GM12801 (cell line): ENCODE results near the gene SCGN.

ENCODE experiments used
- TF ChIP-seq, protein P1 (sequence below): IDR thresholded peaks from one replicate; pipeline ENCODE4 v1.5.1; 2011; ENCODE audit warnings: control low read depth; ENCODE audit not compliant: insufficient read length; ENCODE audit errors: extremely low read depth

Gene SCGN

DNA sequence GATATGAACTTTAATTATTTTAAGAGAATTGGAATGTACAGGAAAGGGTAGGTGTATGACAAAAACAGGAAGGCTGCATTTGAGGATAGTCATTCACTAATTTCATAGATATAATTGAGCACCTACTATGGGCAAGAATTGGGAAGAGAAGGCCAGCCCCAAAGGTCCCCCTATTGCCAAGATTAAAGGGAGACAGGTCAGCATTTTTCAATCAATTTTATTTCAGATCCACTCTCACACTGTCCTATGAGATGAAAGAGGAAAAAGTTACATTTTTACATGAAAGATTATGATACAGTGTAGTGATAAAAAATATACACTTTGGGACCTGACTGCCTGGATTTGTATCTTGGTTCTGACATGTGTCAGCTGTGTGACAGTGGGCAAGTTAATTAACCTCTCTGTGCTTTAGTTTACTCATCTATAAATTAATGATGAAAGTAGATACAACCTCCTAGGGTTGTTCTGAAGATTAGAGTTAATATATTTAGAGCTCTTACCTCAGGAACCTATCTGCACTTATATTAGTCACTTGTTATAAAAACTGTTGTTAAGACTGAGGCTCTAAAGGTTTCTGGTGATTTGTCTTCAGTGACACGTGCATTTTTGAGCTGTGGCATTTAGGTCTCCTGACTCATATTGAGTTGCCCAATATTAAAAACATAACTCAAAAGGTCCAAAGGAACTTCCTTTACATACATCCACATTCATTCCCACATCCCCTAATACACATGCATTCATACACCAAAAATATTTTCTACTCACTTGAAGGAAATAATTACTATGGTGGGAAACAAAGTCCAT lies 45.7 kb downstream of the SCGN start:
- TF ChIP-seq, protein P1, sequence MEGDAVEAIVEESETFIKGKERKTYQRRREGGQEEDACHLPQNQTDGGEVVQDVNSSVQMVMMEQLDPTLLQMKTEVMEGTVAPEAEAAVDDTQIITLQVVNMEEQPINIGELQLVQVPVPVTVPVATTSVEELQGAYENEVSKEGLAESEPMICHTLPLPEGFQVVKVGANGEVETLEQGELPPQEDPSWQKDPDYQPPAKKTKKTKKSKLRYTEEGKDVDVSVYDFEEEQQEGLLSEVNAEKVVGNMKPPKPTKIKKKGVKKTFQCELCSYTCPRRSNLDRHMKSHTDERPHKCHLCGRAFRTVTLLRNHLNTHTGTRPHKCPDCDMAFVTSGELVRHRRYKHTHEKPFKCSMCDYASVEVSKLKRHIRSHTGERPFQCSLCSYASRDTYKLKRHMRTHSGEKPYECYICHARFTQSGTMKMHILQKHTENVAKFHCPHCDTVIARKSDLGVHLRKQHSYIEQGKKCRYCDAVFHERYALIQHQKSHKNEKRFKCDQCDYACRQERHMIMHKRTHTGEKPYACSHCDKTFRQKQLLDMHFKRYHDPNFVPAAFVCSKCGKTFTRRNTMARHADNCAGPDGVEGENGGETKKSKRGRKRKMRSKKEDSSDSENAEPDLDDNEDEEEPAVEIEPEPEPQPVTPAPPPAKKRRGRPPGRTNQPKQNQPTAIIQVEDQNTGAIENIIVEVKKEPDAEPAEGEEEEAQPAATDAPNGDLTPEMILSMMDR: no peak

DNA sequence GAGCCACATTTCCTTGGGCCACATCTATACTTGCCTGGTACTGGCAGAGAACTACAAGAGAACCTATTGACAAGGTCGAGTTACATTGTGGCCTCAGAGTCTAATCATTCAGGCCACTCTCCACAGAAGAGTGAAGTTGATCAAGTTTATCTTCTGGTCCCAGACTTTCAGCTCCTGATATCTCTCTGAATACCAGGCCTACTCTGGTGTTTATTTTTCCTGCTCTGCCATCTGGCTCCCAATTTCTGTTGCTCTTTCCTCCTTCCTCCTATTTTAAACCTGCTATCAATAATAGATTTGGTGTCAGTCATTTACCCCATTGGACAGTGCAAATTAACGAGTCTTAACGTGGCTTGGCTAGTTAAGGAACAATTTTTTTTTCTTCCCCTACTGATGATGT lies 46.6 kb downstream of the SCGN start:
- TF ChIP-seq, protein P1: no peak

GRCh38 chr6:25699649-25700048 lies 47.6 kb downstream of the SCGN start:
- TF ChIP-seq, protein P1: no peak

DNA sequence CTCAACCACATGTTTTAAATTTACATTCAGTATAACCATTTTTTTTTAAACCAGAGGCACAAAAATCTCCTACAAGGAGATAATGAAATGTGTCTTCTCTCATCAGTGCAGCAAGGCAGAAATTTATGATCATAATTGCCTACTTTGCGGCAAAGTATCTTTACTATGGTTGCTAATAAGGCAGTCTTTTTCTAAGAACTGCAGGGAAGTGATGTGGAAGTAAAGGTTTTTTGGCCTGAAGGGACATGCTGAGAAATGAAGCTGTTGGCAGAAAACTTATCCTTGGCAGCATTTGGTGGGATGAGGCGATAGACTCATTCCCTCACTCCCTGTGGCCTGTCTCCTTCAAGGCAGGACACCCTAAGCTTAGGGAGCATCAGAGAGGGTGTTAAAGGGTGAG lies 48.7 kb downstream of the SCGN start:
- TF ChIP-seq, protein P1: no peak

- TF ChIP-seq, protein P1: no peak
Observed at GRCh38 chr6:25701807-25702206, 49.8 kb downstream of the SCGN start.

DNA sequence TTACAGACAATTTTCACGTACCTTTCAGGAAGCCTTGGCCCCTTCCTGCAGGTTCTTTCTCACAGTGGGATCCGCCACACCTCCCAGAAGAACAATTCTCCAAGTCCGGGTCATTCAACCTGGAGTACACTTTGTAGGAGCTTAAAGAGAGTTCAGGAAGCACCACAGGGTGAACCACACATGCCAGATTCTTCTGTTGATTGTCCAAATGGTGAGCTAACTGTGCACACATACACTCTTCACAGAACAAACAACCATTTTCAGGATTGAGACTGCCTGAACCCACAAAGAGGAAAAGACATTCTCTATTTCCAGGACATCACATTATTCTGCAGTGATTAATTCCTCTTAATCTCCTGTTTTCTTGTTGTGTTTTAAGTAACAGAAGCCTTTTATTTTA lies 51.0 kb downstream of the SCGN start:
- TF ChIP-seq, protein P1: no peak

GRCh38 chr6:25704001-25704400 lies 52.0 kb downstream of the SCGN start:
- TF ChIP-seq, protein P1: no peak
